ENCODE measurements around the gene WDR3. TPM values are rescaled to one million over a fixed set of nuclear protein-coding genes. Genes with fewer than 3 reads are reported as not detected.

WDR3 gene
- total RNA-seq, 1 experiment from 2014 or later, result 61.4 TPM

DNA sequence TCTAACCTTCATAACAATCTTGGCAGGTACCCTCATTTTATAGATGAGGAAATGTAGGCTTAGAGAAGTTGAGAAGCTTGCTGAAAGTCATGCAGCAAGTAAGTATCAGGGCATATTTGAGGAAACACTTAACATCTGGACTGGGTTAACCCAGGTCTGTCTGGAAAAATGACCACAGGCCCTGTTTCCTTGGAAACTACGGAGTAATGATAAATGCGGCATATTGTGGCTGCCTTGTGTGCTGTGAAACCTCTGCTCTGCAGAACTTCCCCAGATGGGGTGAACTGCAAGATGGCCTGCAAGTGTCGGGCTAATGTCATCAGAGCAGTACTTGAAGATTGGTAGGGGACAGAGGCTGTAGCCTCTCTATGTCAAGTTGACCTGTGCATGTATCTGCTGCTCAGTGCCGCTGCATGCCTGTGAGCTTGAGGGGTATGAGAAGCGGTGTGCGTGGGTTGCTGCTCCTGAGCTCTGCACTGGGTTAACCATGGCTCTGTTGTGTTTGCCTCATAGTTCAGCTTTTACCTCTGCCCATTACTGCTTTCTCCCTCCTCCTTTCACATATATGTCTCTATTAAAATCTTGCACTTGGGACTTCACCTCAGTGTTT is 83.1 kb downstream of the WDR3 start:
- Histone ChIP-seq H3K23me2 (ENCODE audit: insufficient read length, low read depth, low read length, poor library complexity, severe bottlenecking) (no peaks in the 10 kb centered on the region), H3K18ac (ENCODE audit: insufficient read length, low read depth, low read length) (no peak overlapping the region), H3K79me2 (ENCODE audit: insufficient read depth, low read length) (no peaks in the 10 kb centered on the region), H2BK5ac (ENCODE audit: insufficient read length, low read length) (no peak overlapping the region), H4K20me1 (ENCODE audit: control insufficient read depth, insufficient read depth, insufficient read length) (no peaks in the 10 kb centered on the region), H3K4me2 (ENCODE audit: insufficient read depth, insufficient read length, low read length) (no peak overlapping the region), H2BK15ac (ENCODE audit: low read depth, low read length) (no peak overlapping the region), H3K56ac (ENCODE audit: insufficient read length, low read depth, low read length) (no peak overlapping the region), H2AK5ac (ENCODE audit: insufficient read length, low read length) (no peak overlapping the region), H2BK12ac (ENCODE audit: insufficient read length, low read depth, low read length) (no peak overlapping the region), H3K4me1 (ENCODE audit: insufficient read depth, low read length) (no peaks in the 10 kb centered on the region), H4K91ac (ENCODE audit: insufficient read length, low read depth, low read length) (no peak overlapping the region), H2BK20ac (ENCODE audit: low read depth, low read length, poor library complexity, severe bottlenecking) (no peak overlapping the region), H3K14ac (ENCODE audit: insufficient read depth, low read length) (no peak overlapping the region), H3K27ac (ENCODE audit: insufficient read length, low read depth, low read length) (no peak overlapping the region), H3K9ac (ENCODE audit: extremely low read depth, insufficient read length, low read length) (no peak overlapping the region), H3K79me1 (ENCODE audit: insufficient read depth, low read depth, low read length, poor library complexity, severe bottlenecking) (no peaks in the 10 kb centered on the region), H3K23ac (ENCODE audit: insufficient read length, low read depth, low read length) (no peak overlapping the region), H3K4ac (ENCODE audit: low read depth, low read length) (no peak overlapping the region), H3K9me3 (ENCODE audit: control insufficient read depth, low read depth, low read length) (no peaks in the 10 kb centered on the region), H4K5ac (ENCODE audit: insufficient read length, low read depth, low read length) (no peak overlapping the region), H2BK120ac (ENCODE audit: low read depth, low read length, poor library complexity, severe bottlenecking) (no peak overlapping the region), H4K8ac (replicated peaks; ENCODE audit: insufficient read length, low read depth, low read length) (no peak overlapping the region), H2AFZ (ENCODE audit: low read length) (no peak overlapping the region), H3T11ph (ENCODE audit: low read length) (no peak overlapping the region), H3K27me3 (ENCODE audit: insufficient read depth, low read length) (no peaks in the 10 kb centered on the region)
- Mint-ChIP-seq H3K9me3 (no peaks in the 10 kb centered on the region), H3K4me3 (no peak overlapping the region), H3K27me3 (ENCODE audit: low read depth) (no peaks in the 10 kb centered on the region), H3K4me1 (no peaks in the 10 kb centered on the region), H3K36me3 (ENCODE audit: insufficient read depth in 1 of 3, low read depth in 3 of 3) (no peaks in the 10 kb centered on the region), H3K27ac (no peak overlapping the region)
- DNase-seq, result no peak
- TF ChIP-seq, protein P1, sequence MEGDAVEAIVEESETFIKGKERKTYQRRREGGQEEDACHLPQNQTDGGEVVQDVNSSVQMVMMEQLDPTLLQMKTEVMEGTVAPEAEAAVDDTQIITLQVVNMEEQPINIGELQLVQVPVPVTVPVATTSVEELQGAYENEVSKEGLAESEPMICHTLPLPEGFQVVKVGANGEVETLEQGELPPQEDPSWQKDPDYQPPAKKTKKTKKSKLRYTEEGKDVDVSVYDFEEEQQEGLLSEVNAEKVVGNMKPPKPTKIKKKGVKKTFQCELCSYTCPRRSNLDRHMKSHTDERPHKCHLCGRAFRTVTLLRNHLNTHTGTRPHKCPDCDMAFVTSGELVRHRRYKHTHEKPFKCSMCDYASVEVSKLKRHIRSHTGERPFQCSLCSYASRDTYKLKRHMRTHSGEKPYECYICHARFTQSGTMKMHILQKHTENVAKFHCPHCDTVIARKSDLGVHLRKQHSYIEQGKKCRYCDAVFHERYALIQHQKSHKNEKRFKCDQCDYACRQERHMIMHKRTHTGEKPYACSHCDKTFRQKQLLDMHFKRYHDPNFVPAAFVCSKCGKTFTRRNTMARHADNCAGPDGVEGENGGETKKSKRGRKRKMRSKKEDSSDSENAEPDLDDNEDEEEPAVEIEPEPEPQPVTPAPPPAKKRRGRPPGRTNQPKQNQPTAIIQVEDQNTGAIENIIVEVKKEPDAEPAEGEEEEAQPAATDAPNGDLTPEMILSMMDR (conservative IDR thresholded peaks at IDR 0.05), result no peak
- no CpG with 5 or more reads among the region's 6 CpGs for WGBS (ENCODE audit: extremely low coverage, insufficient read length, low lambda C conversion rate)
